Measurements from ENCODE around the gene ZNF445.
A peak's percentile ranks its signal among the peaks of the same experiment; 100 is the strongest.

The ZNF445 gene

DNA sequence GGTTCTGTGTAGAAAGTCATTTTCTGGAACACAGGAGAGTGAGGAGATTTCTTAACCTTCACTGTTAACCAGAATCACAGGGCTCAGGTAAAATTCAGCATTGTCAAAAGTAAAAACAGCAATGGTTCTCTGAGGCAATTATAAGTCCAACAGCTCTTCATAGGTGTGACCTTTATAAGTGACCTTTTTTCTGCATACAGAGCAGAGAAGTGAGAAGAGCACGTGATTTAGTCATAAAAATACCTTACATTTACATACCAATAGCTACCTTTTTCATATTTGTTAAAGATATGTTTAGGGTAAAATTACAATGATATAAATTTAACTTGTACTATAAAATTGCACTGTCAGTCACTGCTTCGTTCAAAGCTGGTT lies 41.3 kb upstream of the ZNF445 start:
- H2AK5ac ChIP-seq (ENCODE audit: low read length): no peak overlapping the region
- no peak overlapping the region for H3K18ac ChIP-seq (ENCODE audit: low read length)
- no peak overlapping the region for H2BK12ac ChIP-seq (ENCODE audit: low read length)
- no peak overlapping the region for H3K27ac ChIP-seq (ENCODE audit: low read depth, low read length)
- no peaks in the 10 kb centered on the region for H3K79me1 ChIP-seq (ENCODE audit: low read length)
- H3K4ac ChIP-seq (ENCODE audit: low read depth, low read length): no peak overlapping the region
- H3K14ac ChIP-seq (ENCODE audit: low read length): no peak overlapping the region
- H3K4me1 ChIP-seq (ENCODE audit: control insufficient read depth in 1 of 2, insufficient read depth in 2 of 2, low read length in 2 of 2): peaks cover 0 to 3% of the 10 kb centered on the region in 2 experiments
- WGBS (ENCODE audit: extremely low coverage, insufficient coverage, insufficient read length): no CpG with 5 or more reads among the region's 2 CpGs
- H2AFZ ChIP-seq (ENCODE audit: insufficient read depth, low read length, poor library complexity): no peak overlapping the region
- no peak overlapping the region for H4K8ac ChIP-seq (ENCODE audit: low read depth, low read length)
- no peaks in the 10 kb centered on the region for H3K27me3 ChIP-seq (ENCODE audit: insufficient read depth, low read length)
- no peak overlapping the region for H4K91ac ChIP-seq (ENCODE audit: low read depth, low read length)
- DNase-seq: no peak
- no peaks in the 10 kb centered on the region for H3K36me3 ChIP-seq (ENCODE audit: control insufficient read depth in 1 of 2, insufficient read depth in 2 of 2, low read length in 2 of 2)
- no peak overlapping the region for H3K23ac ChIP-seq (ENCODE audit: low read length)
- H3K4me2 ChIP-seq (ENCODE audit: low read length): no peak overlapping the region
- H3K4me3 ChIP-seq (ENCODE audit: low read depth, low read length): no peak overlapping the region
- no peak overlapping the region for H3K9ac ChIP-seq (ENCODE audit: low read length)
- no peak overlapping the region for H2BK120ac ChIP-seq (ENCODE audit: insufficient read depth, low read length, poor library complexity)
- H3K9me3 ChIP-seq (ENCODE audit: insufficient read depth, low read depth, low read length): no peaks in the 10 kb centered on the region
- no peaks in the 10 kb centered on the region for H3K79me2 ChIP-seq (ENCODE audit: control insufficient read depth, insufficient read depth, low read length, poor library complexity)
- H4K12ac ChIP-seq (ENCODE audit: low read depth, low read length): no peak overlapping the region
- H2BK5ac ChIP-seq (ENCODE audit: low read depth, low read length, poor library complexity): no peak overlapping the region

DNA sequence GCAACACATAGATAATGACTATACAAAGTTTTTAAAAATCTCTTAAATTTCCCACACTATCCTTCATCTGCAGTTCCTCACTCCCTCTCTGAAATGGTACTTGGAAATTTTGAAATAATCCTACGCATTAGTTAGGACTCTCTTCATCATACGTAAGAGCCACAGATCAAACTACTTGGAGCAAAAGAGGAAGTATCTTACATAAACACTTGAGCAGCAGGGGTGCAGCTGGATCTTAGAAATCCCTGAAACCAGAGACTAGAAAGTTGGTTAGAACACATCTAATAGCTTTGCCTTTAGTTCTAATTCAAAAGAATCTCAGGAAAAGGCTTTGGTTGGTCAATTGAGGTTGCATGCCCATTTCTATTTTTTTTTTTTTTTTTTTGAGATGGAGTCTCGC lies 38.8 kb upstream of the ZNF445 start:
- Histone ChIP-seq H2AFZ (ENCODE audit: insufficient read depth, low read length, poor library complexity) (no peak overlapping the region), H3K4me1 (ENCODE audit: control insufficient read depth in 1 of 2, insufficient read depth in 2 of 2, low read length in 2 of 2) (peaks cover 3% of the 10 kb centered on the region in 2 experiments), H3K23ac (ENCODE audit: low read length) (no peak overlapping the region), H3K36me3 (ENCODE audit: control insufficient read depth in 1 of 2, insufficient read depth in 2 of 2, low read length in 2 of 2) (no peaks in the 10 kb centered on the region), H4K12ac (ENCODE audit: low read depth, low read length) (no peak overlapping the region), H2BK120ac (ENCODE audit: insufficient read depth, low read length, poor library complexity) (no peak overlapping the region), H3K9me3 (ENCODE audit: insufficient read depth, low read depth, low read length) (no peaks in the 10 kb centered on the region), H4K8ac (ENCODE audit: low read depth, low read length) (no peak overlapping the region), H3K79me1 (ENCODE audit: low read length) (no peaks in the 10 kb centered on the region), H2BK12ac (ENCODE audit: low read length) (no peak overlapping the region), H3K4ac (ENCODE audit: low read depth, low read length) (no peak overlapping the region), H3K14ac (ENCODE audit: low read length) (no peak overlapping the region), H4K91ac (ENCODE audit: low read depth, low read length) (no peak overlapping the region), H2AK5ac (ENCODE audit: low read length) (no peak overlapping the region), H3K18ac (ENCODE audit: low read length) (no peak overlapping the region), H3K79me2 (ENCODE audit: control insufficient read depth, insufficient read depth, low read length, poor library complexity) (no peaks in the 10 kb centered on the region), H3K4me3 (ENCODE audit: low read depth, low read length) (no peak overlapping the region), H3K4me2 (ENCODE audit: low read length) (no peak overlapping the region), H2BK5ac (ENCODE audit: low read depth, low read length, poor library complexity) (no peak overlapping the region), H3K9ac (ENCODE audit: low read length) (no peak overlapping the region), H3K27ac (ENCODE audit: low read depth, low read length) (no peak overlapping the region), H3K27me3 (ENCODE audit: insufficient read depth, low read length) (no peaks in the 10 kb centered on the region)
- no peak for DNase-seq
- WGBS (ENCODE audit: extremely low coverage, insufficient coverage, insufficient read length): no CpG with 5 or more reads among the region's 3 CpGs

DNA sequence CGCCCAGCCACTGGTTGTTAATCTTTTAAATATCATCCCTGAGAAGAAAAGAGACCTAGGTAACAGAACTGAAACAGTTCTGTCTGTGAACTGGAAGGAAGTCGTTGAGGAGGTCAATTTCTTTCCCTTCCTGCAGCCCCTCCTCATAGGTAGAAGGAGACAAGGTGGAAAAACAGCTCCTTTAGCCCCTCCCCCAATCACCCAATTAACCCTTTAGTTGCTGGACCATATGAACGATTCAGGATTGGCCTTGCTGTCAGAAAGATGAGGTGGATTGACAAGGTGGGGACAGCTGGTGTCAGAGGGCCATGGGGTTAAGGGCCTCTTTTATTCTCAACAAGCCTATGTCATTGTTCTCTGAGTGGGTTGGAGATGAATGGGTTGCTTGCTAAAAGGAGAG lies 36.0 kb upstream of the ZNF445 start:
- H3K27ac ChIP-seq (ENCODE audit: low read depth, low read length): no peak overlapping the region

DNA sequence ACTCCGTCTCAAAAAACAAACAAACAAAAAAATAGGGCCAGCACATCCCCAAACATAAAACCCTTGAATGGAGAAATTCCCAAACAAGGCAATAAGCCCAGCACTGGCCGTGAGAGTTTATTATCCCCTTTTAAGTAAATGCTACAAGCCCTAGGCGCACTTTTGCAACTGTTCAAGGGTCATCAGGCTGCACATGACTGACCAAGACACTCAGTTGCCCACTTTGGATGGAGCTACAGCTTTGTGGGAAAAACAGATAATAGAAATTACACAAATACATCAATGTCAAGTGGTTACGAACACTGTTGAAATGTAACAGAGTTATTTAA lies 33.7 kb upstream of the ZNF445 start:
- Histone ChIP-seq H3K4me2 (ENCODE audit: low read length) (peak overlapping the region; percentile 73), H2BK120ac (ENCODE audit: insufficient read depth, low read length, poor library complexity) (no peak overlapping the region), H3K18ac (ENCODE audit: low read length) (no peak overlapping the region), H2AFZ (ENCODE audit: insufficient read depth, low read length, poor library complexity) (no peak overlapping the region), H2AK5ac (ENCODE audit: low read length) (no peak overlapping the region), H3K79me2 (ENCODE audit: control insufficient read depth, insufficient read depth, low read length, poor library complexity) (peaks cover 5% of the 10 kb centered on the region), H3K27ac (ENCODE audit: low read depth, low read length) (no peak overlapping the region), H3K14ac (ENCODE audit: low read length) (peak overlapping the region; percentile 39), H3K9me3 (ENCODE audit: insufficient read depth, low read depth, low read length) (no peaks in the 10 kb centered on the region), H3K4ac (ENCODE audit: low read depth, low read length) (no peak overlapping the region), H3K36me3 (ENCODE audit: control insufficient read depth in 1 of 2, insufficient read depth in 2 of 2, low read length in 2 of 2) (no peaks in the 10 kb centered on the region), H3K79me1 (ENCODE audit: low read length) (peaks cover 5% of the 10 kb centered on the region), H4K12ac (ENCODE audit: low read depth, low read length) (peak overlapping the region; percentile 55), H2BK5ac (ENCODE audit: low read depth, low read length, poor library complexity) (no peak overlapping the region), H3K23ac (ENCODE audit: low read length) (no peak overlapping the region), H3K27me3 (ENCODE audit: insufficient read depth, low read length) (no peaks in the 10 kb centered on the region), H3K9ac (ENCODE audit: low read length) (no peak overlapping the region), H4K8ac (ENCODE audit: low read depth, low read length) (no peak overlapping the region), H2BK12ac (ENCODE audit: low read length) (no peak overlapping the region), H3K4me1 (ENCODE audit: control insufficient read depth in 1 of 2, insufficient read depth in 2 of 2, low read length in 2 of 2) (peaks cover 6 to 9% of the 10 kb centered on the region in 2 experiments), H3K4me3 (ENCODE audit: low read depth, low read length) (no peak overlapping the region), H4K91ac (ENCODE audit: low read depth, low read length) (peak overlapping the region; percentile 46)
- no CpG with 5 or more reads among the region's 4 CpGs for WGBS (ENCODE audit: extremely low coverage, insufficient coverage, insufficient read length)
- DNase-seq: no peak

More for the DNA sequence above, 36.0 kb upstream of the ZNF445 start:
- no peaks in the 10 kb centered on the region for H3K9me3 ChIP-seq (ENCODE audit: insufficient read depth, low read depth, low read length)
- H4K8ac ChIP-seq (ENCODE audit: low read depth, low read length): no peak overlapping the region
- H3K14ac ChIP-seq (ENCODE audit: low read length): no peak overlapping the region
- no peak overlapping the region for H4K91ac ChIP-seq (ENCODE audit: low read depth, low read length)
- H2BK120ac ChIP-seq (ENCODE audit: insufficient read depth, low read length, poor library complexity): no peak overlapping the region
- no peaks in the 10 kb centered on the region for H3K27me3 ChIP-seq (ENCODE audit: insufficient read depth, low read length)
- H3K4me1 ChIP-seq (ENCODE audit: control insufficient read depth in 1 of 2, insufficient read depth in 2 of 2, low read length in 2 of 2): peaks cover 6 to 9% of the 10 kb centered on the region in 2 experiments
- no peak overlapping the region for H4K12ac ChIP-seq (ENCODE audit: low read depth, low read length)
- H3K4ac ChIP-seq (ENCODE audit: low read depth, low read length): no peak overlapping the region
- no peak overlapping the region for H3K4me2 ChIP-seq (ENCODE audit: low read length)
- H2AK5ac ChIP-seq (ENCODE audit: low read length): no peak overlapping the region
- no peak overlapping the region for H2BK5ac ChIP-seq (ENCODE audit: low read depth, low read length, poor library complexity)
- no peak overlapping the region for H2AFZ ChIP-seq (ENCODE audit: insufficient read depth, low read length, poor library complexity)
- H3K4me3 ChIP-seq (ENCODE audit: low read depth, low read length): no peak overlapping the region
- H2BK12ac ChIP-seq (ENCODE audit: low read length): no peak overlapping the region
- no peak overlapping the region for H3K9ac ChIP-seq (ENCODE audit: low read length)
- WGBS (ENCODE audit: extremely low coverage, insufficient coverage, insufficient read length): no CpG with 5 or more reads among the region's 3 CpGs
- H3K79me1 ChIP-seq (ENCODE audit: low read length): peaks cover 5% of the 10 kb centered on the region
- H3K36me3 ChIP-seq (ENCODE audit: control insufficient read depth in 1 of 2, insufficient read depth in 2 of 2, low read length in 2 of 2): no peaks in the 10 kb centered on the region
- peaks cover 5% of the 10 kb centered on the region for H3K79me2 ChIP-seq (ENCODE audit: control insufficient read depth, insufficient read depth, low read length, poor library complexity)
- no peak overlapping the region for H3K23ac ChIP-seq (ENCODE audit: low read length)
- no peak overlapping the region for H3K18ac ChIP-seq (ENCODE audit: low read length)
- DNase-seq: no peak
